ENCODE measurements around the gene CNTNAP1.

Gene CNTNAP1

DNA sequence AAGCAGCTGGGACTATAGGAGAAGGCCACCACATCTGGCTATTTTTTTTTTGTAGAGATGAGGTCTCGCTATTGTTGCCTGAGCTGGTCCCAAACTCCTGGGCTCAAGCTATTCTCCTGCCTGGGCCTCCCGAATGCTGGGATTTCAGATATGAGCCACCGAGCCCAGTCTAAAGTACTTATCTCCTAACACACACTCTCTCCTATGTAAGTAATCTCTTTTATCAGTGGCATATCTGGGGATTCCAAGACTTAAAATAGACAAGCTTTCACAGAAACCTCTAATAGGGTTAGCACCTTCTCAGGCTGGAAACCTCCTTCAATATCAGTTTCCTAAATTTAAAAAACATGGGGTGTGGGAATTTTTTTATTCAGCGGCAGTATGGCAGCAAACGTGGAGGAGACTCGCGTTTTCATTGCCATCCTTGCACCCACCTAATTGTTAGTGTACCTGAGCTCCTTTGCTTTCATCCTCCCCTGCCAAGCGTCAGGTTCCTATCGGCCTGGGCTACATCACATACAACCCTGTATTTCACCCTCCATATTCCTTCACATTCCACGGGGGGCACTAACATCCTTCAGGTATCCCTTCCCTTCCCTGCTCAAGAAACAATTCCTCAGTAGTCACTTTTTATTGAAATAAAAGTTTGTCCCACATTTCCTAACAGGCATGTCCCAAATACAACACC, 61.4 kb downstream of the CNTNAP1 start:
- no peaks in the 10 kb centered on the region for H3K36me3 ChIP-seq (ENCODE audit: insufficient read depth, low read length)
- peak overlapping the region; percentile 83 for H3K4me3 ChIP-seq (ENCODE audit: low read depth, low read length)
- no peaks in the 10 kb centered on the region for H3K27me3 ChIP-seq (ENCODE audit: insufficient read depth, low read length)
- H3K79me2 ChIP-seq (ENCODE audit: control insufficient read depth, insufficient read depth, low read length, unreplicated experiment) = peaks cover 11% of the 10 kb centered on the region
- H3K27ac ChIP-seq (ENCODE audit: low read depth, low read length) = peak overlapping the region; percentile 66; the same call in 1 of the 2 replicates
- H3K4me1 ChIP-seq (ENCODE audit: control insufficient read depth, insufficient read depth, low read length, unreplicated experiment) = peaks cover 6% of the 10 kb centered on the region
- H2AFZ ChIP-seq (ENCODE audit: low read length, unreplicated experiment) = peak overlapping the region; percentile 89

DNA sequence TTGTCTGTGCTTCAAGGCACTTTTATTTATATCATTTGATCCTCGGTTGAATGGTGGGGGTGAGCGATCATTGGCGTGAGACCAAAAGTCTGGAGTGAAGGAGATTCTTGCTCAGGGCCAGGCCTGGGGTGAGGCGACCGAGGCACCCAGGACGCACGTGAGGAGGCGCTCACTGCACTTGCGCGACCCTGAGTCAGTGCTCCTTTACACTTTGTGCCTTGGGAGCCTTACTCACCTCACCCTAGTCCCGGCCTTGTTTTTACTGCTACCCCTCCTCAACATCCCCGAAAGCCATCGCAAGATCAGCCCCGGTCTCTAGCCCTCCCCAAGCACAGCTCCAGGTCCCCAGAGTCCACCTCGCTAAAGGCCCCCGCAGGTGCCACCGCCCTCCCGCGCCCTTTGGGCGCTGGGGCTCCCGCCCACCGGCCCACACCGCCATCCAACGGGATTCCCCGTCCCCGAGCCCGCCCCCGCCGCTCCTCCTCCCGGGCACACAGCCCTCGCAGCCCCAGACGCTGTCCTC, 62.0 kb downstream of the CNTNAP1 start:
- H3K4me1 ChIP-seq (ENCODE audit: control insufficient read depth, insufficient read depth, low read length, unreplicated experiment) = peaks cover 10% of the 10 kb centered on the region
- H3K36me3 ChIP-seq (ENCODE audit: insufficient read depth, low read length) = no peaks in the 10 kb centered on the region
- H3K4me3 ChIP-seq (ENCODE audit: low read depth, low read length) = peak overlapping the region; percentile 83
- peak overlapping the region; percentile 89 for H2AFZ ChIP-seq (ENCODE audit: low read length, unreplicated experiment)
- peak overlapping the region; percentile 66 for H3K27ac ChIP-seq (ENCODE audit: low read depth, low read length)
- H3K79me2 ChIP-seq (ENCODE audit: control insufficient read depth, insufficient read depth, low read length, unreplicated experiment) = peaks cover 11% of the 10 kb centered on the region
- H3K27me3 ChIP-seq (ENCODE audit: insufficient read depth, low read length) = no peaks in the 10 kb centered on the region

DNA sequence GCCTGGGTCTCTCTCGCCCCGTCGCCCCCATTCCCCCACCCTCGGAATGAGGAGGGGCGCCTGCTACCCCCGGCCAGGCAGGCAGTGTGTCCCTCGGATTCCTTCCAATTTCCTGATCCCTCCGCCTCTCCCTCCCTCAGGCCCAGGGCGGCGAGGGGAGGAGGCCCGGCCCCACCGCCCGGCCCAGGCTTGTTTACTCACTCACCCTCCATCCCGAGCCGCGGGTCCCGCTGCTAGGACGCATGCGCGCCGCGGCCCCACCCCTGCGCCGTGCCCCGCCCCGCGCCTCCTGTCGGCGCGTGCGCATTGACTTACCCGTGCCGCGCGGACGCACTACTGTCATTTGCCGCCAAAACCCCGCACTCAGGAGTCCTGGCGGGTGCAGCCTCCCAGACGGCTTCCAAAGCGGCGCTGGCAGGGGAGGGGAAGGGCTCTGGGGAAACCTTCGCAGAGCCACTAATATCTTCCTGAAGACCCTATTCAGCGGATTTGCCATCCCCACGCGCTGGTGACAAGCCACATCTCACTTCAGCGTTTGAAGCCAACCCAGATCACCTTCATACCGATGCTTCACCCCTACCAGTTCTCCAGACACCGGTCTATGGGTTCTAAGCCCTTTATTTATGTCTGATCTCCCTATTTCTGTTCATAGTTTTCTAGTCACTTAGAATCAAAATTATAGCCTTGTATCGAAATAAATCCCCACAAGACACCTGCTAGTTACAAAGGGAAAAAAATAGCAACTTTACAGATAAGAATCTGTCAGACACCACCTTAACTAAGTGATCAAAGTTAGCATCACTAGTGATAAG, 62.7 kb downstream of the CNTNAP1 start, which contains the start of gene EZH1:
TSS of gene EZH1 (minus strand) at position 235 of the 812 bp plus-strand sequence. CDS start 16,099 bp downstream, outside the sequence.
- peaks cover 10% of the 10 kb centered on the region for H3K4me1 ChIP-seq (ENCODE audit: control insufficient read depth, insufficient read depth, low read length, unreplicated experiment)
- H3K36me3 ChIP-seq (ENCODE audit: insufficient read depth, low read length) = no peaks in the 10 kb centered on the region
- H3K27me3 ChIP-seq (ENCODE audit: insufficient read depth, low read length) = no peaks in the 10 kb centered on the region
- H3K4me3 ChIP-seq (ENCODE audit: low read depth, low read length) = peak within 1 kb of the TSS; percentile 83
- H2AFZ ChIP-seq (ENCODE audit: low read length, unreplicated experiment) = peak within 1 kb of the TSS; percentile 89
- peaks cover 11% of the 10 kb centered on the region for H3K79me2 ChIP-seq (ENCODE audit: control insufficient read depth, insufficient read depth, low read length, unreplicated experiment)
- H3K27ac ChIP-seq (ENCODE audit: low read depth, low read length) = peak within 1 kb of the TSS; percentile 66

DNA sequence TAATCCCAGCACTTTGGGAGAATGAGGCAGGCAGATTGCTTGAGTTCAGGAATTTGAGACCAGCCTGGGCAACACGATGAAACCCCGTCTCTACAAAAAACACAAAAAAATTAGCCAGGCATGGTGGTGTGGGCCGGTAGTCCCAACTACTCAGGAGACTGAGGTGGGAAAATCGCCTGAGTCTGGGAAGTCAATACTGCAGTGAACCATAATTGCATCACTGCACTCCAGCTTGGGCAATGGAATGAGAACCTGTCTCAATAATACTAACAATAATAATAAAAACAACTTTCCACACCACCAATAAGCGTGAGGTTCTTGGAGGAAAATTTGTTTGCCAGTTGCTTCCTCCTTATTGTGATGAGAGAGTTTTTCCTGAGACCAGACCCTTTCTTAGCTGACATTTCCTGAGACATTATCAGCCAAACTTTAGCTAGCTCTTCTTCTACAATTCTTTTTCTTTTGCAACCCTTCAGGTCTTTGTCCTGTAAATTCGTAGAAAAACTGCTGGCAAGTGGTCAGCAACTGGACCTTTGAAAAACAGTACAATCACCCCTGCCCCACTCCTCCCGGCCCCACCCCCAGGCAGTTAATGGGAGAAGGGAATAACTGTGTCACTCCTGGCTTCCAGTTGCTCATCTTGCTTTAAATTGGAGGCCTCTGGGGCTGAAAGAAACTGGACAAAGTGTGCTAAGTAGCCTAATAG, 66.0 kb downstream of the CNTNAP1 start:
- Histone ChIP-seq H3K27ac (ENCODE audit: low read depth, low read length) (no peak overlapping the region), H3K27me3 (ENCODE audit: insufficient read depth, low read length) (no peaks in the 10 kb centered on the region), H3K4me3 (ENCODE audit: low read depth, low read length) (no peak overlapping the region), H2AFZ (ENCODE audit: low read length, unreplicated experiment) (no peak overlapping the region), H3K36me3 (ENCODE audit: insufficient read depth, low read length) (no peaks in the 10 kb centered on the region), H3K4me1 (ENCODE audit: control insufficient read depth, insufficient read depth, low read length, unreplicated experiment) (peaks cover 10% of the 10 kb centered on the region), H3K79me2 (ENCODE audit: control insufficient read depth, insufficient read depth, low read length, unreplicated experiment) (peaks cover 9% of the 10 kb centered on the region)

DNA sequence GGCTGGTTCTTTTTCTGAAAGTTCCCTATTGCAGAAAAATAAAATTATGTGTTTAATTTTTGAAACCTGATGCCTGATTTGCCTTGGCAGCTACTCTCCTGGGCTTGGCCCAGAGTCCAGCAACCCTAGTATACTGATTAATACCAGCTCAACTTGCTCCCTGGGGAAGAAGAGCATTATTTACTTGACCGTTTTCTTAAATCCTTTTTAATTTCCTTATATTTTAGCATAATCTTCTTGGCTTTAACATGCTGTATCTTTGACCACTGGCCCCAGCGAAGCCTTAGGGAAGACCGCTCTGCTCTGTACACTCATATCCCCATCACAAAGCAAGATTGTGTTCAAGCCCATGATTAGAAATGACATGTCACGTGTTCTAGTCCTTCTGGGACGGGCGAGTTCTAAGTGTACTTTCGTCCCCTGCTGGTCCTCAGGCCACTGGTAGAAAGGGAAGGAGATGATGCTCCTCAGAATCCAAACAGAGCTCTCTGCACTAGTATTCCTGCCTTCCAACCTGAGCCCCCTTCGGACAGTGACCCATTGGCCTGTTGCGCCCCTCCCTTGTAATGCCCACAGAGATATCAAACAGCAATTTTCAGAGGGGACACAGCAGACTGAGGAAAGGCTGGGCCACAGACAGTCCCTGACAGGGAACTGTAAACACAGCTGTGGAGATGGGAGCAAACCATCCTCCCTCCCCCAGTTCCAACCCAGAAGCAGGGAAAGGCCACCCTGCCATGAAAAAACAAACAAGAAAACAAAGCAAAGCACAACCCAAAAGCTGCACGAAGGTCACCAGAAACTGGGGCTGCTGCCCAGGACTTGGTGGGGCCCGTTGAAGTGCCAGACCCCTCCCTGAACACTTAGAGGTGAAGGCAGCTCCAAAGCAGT, 66.8 kb downstream of the CNTNAP1 start:
- Histone ChIP-seq H2AFZ (ENCODE audit: low read length, unreplicated experiment) (no peak overlapping the region), H3K79me2 (ENCODE audit: control insufficient read depth, insufficient read depth, low read length, unreplicated experiment) (peaks cover 1% of the 10 kb centered on the region), H3K27me3 (ENCODE audit: insufficient read depth, low read length) (no peaks in the 10 kb centered on the region)

More for the DNA sequence above, 66.8 kb downstream of the CNTNAP1 start:
- Histone ChIP-seq H3K4me1 (ENCODE audit: control insufficient read depth, insufficient read depth, low read length, unreplicated experiment) (peaks cover 6% of the 10 kb centered on the region), H3K36me3 (ENCODE audit: insufficient read depth, low read length) (no peaks in the 10 kb centered on the region), H3K4me3 (ENCODE audit: low read depth, low read length) (no peak overlapping the region), H3K27ac (ENCODE audit: low read depth, low read length) (no peak overlapping the region)

Measured in ACC112 (cell line).